ENCODE results near the gene GLT8D1. TPM values are rescaled to one million over a fixed set of nuclear protein-coding genes. Genes with fewer than 3 reads are reported as not detected.

Gene GLT8D1
- polyA plus RNA-seq, 4 donors = 13.0 to 47.6 (median 26.3) TPM

Other genes starting within 250 kb of the GLT8D1 start
- 10 to 100 TPM in 2 of 4 donors, 1 to 10 TPM in 2; 2.0 to 72.1 (median 24.4) TPM for gene STAB1, start 210.5 kb downstream of the GLT8D1 start, polyA plus RNA-seq
- 10 to 100 TPM in 3 of 4 donors, 1 to 10 TPM in 1; 4.9 to 46.9 (median 23.8) TPM for gene NT5DC2, start 171.9 kb downstream of the GLT8D1 start, polyA plus RNA-seq
- gene UQCC5, start 169.2 kb downstream of the GLT8D1 start, polyA plus RNA-seq = 10 to 100 TPM in 3 of 4 donors, 1 to 10 TPM in 1; 8.9 to 38.9 (median 20.3) TPM
- gene PBRM1, start 19.9 kb downstream of the GLT8D1 start, polyA plus RNA-seq = 10 to 100 TPM in 2 of 4 donors, 1 to 10 TPM in 2; 6.7 to 36.2 (median 12.3) TPM
- 10 to 100 TPM; 25.3 to 84.2 (median 55.3) TPM for gene GNL3, start 19.8 kb downstream of the GLT8D1 start, polyA plus RNA-seq
- 100 to 1,000 TPM in 3 of 4 donors, 10 to 100 TPM in 1; 90.6 to 215 (median 153) TPM for gene SPCS1, start 315 bp upstream of the GLT8D1 start, polyA plus RNA-seq
- 10 to 100 TPM in 1 of 4 donors, 1 to 10 TPM in 3; 3.0 to 18.5 (median 7.0) TPM for gene NEK4, start 65.1 kb upstream of the GLT8D1 start, polyA plus RNA-seq
- under 1 TPM in 2 of 4 donors, not detected in 2; 0.13 to 0.58 TPM for gene ITIH1, start 71.8 kb upstream of the GLT8D1 start, polyA plus RNA-seq
- gene ITIH3, start 89.0 kb upstream of the GLT8D1 start, polyA plus RNA-seq = 1 to 10 TPM in 2 of 4 donors, not detected in 2; 1.8 to 6.7 TPM
- 1 to 10 TPM in 3 of 4 donors, under 1 TPM in 1; 0.67 to 4.9 (median 2.8) TPM for gene ITIH4, start 124.9 kb upstream of the GLT8D1 start, polyA plus RNA-seq
- 10 to 100 TPM in 1 of 4 donors, 1 to 10 TPM in 3; 3.4 to 32.3 (median 7.4) TPM for gene MUSTN1, start 129.2 kb upstream of the GLT8D1 start, polyA plus RNA-seq
- 1 to 10 TPM in 3 of 4 donors, not detected in 1; 2.7 to 6.8 (median 4.3) TPM for gene STIMATE, start 191.8 kb upstream of the GLT8D1 start, polyA plus RNA-seq